NCI-H510A (cell line): ENCODE measurements around the gene MYLK2.
"Not testable (repeated sequence)": the region's sequence is repeated elsewhere in the genome, so short reads cannot be mapped to it uniquely, and the experiment has no call there.

Source experiments
- DNase-seq: peaks from one replicate; lab custom pipeline; 2025; lab: John Stamatoyannopoulos, UW

Gene MYLK2

DNA sequence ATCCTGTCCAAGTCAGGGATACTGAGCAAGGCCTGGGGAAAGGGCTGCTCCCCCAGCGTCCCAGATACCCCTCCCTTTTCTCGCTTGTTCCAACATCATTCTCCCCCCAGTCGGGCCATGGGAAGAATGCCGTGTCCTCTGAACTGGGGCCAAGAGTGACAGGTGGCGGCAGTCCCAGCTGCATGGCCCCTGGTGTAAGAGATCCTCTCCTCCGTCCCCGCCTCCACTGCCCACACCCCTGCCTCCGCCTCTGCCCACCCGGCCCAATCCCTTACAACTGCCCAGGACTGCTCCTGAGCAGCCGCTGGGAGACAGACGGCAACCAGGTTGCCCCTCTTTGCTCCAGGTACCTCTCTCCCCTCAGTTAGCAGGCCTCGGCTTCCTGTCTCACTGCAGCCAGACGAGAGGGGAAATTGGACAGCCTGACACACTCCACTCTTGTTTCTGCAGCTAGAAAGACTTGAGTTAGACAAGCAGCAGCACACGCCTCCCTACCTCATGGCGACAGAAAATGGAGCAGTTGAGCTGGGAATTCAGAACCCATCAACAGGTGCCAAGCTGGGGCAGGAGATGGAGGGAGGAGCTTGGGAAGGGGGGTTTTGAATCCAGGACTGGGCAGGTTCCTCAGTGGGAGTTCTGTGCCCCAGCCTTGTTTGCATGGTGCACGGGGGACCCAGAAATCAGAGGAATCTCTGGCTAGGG, at the start of gene MYLK2:
TSS of gene MYLK2 (plus strand) at position 274 of the 702 bp plus-strand sequence. CDS start at position 499, 225 bp downstream.
- DNase-seq, result no peak

DNA sequence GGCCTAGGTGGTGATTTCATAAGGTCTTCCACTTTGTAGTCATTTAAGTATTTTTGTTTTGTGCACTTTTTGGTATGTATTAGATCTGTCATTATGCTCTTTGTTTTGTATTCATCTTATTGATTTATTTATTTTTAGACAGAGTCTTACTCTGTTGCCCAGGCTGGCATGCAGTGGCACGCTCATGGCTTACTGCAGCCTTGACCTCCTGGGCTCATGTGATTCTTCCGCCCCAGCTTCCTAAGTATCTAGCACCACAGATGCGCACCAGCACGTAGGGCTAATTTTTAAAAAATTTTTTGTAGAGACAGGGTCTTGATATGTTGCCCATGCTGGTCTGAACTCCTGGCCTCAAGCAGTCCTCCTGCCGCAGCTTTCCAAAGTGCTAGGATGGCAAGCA, 49.5 kb upstream of the MYLK2 start:
- no peak for DNase-seq

DNA sequence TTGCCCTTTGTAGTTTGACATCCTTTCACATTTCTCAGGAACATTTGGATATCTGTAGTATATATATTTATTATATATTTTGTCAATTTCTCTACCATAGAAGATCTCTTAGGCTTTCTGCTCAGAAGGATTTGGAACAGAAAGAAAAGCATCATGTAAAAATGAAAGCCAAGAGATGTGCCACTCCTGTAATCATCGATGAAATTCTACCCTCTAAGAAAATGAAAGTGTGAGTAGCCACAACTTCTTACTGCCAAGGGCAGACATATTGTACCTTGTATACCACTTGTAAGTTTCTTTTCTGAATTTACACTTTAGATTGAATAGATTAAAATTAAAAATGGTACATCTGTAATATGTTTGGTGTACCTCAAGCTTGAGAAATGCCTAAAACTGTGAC, 48.9 kb upstream of the MYLK2 start:
- no peak for DNase-seq

DNA sequence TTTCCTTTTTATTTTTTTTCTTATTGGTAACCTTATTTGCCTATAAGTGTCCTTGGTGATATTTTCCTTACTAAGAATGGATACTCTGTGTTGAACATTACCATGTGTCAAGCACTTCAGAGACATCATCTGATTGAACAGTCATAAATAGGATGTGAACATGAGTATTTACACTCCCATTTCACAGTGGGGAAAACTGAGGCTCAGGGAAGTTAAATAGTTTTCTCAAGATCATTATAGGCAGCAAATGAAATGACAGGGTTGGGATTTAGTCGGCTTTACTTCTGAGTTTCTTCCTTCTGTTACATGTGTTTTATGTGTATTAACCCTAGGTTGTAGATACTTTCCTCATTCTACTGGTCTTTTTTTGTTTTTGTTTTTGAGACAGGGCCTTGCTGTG, 44.7 kb upstream of the MYLK2 start:
- no peak for DNase-seq

DNA sequence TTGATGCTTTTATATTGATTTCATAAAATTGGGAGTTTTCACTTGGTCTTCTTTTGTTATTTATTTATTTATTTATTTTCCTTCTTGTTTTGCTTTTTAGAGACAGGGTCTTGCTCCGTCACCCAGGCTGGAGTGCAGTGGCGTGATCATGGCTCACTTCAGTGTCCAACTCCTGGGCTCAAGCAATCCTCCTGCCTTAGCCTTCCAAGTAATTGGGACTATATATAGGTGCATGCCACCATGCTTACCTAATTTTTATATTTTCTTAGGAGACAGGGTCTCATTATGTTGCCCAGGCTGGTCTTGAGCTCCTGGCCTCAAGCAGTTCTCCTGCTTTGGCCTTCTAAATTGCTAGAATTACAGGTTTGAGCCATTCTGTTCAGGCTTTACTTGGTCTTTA, 38.3 kb upstream of the MYLK2 start:
- no peak for DNase-seq

DNA sequence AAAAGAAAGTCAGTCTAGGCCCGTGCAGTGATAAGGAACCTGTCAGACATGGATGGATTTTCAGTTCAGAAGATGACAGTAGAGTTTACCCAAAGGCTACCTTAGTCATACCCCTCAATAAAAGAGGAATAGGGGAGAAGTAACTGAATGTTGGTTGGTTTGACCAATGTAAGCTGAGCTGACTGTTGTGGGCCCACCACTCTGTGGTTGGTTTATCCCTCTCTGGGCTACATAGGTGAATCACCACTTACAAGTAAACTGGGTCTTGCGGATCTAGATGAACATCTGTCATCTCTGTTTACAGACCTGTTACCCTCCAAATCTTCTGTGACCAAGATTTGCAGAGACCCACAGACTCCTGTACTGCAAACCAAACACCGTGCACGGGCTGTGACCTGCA, 37.2 kb upstream of the MYLK2 start:
- no peak for DNase-seq

DNA sequence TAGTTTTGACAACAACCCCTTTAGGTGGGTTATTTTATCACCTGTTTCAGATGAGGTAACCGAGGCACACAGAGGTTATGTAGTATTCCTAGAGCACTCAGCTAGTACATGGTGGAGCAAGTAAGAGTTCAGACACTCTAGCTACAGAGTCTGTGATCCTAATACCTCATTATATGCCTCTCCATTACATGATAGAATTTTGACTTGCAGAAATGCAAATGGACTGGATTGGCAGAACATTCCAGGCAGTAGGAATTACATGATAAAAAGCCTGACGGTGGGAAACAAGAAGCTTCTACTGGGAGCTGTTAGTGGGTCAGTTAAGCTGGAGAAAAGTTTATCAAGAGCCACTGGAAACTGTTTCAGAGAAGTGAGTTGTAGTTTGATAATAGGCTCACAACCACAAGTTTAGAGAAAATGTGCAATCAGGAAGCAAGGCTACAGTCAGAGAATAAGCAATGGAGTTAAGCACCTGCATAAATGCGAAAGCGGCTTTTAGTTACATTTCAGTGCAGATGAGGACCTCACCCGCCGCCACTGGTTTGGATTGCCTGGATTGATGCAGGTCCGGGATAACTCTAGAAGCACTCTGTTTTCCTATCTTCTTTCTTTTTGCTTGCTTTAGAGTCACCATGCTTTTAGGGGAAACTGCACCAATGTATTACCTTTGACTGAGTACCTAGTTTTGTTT, 34.7 kb upstream of the MYLK2 start:
- no peak for DNase-seq

DNA sequence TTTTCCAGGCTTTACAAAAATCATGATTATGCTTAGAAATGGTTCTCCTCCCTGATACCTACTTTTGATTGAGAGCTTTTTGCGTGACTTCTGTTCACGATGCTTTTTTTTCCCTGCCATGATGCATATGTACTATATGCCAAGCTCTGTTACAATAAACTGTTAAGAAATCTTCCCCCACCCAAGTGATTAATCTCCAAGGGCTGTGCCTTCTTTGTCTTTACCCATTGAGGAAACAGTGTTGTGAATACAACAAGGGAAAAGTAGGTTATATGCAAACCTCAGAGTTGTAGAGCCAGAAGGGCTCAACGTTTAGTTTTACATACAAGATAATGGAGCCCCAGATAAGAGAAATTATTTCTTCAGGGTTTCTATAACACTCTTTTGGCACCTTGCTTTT, 34.1 kb upstream of the MYLK2 start:
- no peak for DNase-seq

DNA sequence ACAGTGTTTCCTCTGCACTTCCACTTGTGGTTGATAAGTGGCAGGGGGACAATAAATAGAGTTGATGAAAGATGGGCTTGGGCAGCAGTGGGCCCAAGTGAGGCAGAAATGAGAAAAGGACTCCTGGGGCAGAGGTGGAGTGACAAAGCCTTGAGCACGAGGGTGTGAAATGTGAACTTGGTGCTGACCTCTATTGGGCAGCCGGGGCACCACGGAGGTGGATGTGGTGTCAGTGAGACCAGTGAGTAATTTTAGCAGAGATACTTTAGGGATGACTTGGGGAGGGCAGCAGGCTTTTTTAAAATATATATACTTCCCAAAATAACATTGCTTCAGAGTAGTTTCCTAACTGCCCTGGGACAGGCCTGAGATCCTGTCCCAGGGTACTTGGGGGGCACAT, 30.6 kb upstream of the MYLK2 start:
- no peak for DNase-seq

DNA sequence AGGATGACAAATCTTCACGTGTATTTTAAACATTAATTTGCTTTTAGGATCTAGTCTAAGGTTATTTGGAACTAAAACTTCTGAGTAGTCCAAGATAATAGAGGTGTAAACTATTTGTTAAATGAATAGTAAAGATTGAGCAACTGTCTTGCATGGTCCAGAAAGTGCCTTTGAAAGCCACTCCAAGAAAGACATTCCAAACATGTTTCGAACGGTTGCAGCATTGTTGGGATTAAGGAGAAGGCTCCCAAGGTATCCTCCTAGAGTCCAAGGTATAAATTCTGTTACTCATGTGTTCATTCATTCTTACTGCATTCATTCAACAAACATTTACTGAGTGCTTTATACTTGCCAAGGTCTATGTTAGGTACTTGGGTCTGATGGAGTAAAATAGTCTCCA, 28.8 kb upstream of the MYLK2 start:
- DNase-seq, result no peak

DNA sequence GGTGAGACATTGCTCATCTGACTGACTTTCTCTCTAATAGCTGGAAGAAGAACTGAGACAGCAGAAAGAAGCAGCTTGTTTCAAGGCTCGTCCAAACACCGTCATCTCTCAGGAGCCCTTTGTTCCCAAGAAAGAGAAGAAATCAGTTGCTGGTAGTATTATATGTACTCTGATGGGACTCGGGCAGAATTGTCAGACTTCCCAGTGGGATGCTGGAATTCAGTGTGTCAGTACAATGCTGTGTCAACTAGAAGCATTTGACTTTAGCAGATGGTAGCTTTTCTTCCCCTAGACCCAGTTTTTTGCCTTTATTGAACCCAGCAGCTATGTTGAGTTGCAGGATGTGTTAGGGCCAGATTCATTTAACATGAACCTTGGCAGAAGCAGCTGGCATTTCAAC, 21.8 kb upstream of the MYLK2 start:
- DNase-seq, result no peak

DNA sequence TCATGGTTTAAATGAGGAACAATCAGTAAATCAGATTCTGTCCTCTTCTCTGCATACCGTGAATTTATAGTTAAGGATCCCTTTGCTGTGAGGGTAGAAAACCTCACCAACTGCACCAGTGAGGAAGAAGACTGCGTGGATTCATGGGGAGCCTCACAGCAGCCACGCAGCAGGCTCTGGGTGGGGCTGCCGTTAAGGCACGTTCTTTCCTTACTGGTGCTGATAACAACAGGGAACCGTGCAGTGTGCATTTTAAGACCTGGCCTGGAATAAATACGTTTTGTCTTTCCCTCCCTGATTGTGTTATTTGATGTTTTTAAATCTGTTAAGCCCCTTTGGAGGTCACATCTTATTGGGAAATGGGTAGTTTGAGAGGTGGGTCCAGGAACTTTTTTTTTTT, 17.6 kb upstream of the MYLK2 start:
- DNase-seq, result no peak

DNA sequence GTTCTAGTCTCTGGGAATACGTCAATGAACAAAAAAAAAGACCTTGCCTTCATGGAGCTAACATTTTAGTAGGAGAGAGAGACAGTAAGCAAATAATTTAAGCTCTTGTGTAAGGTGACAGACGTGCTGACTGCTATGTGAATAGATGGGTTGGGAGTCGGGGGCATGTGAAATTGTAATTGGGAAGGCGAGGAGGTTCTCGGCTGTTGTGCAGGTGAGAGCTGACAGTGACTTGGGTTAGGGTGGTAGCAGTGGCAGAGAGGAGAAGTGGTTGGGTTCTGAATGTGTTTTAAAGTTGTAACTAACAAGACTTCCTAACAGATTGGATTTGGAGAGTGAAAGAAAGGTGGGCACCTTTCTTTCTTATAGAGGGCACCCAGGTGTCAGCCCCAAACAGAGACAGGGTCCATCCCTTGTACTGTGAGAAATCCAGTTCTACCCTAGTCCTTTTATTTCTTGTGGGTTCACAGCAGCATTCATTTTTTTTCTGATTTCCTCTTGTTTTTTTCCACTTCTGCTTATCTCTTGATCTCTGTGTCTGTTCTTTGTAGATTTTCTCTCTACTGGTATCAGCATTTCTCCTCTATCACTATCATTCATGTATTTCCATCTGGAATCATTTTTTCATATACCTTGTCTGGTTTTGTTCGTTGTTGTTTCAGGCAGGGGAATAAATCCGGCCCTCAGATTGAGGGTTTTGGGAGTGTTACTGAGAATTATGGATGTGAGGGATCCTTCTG, 15.4 kb upstream of the MYLK2 start:
- no peak for DNase-seq

DNA sequence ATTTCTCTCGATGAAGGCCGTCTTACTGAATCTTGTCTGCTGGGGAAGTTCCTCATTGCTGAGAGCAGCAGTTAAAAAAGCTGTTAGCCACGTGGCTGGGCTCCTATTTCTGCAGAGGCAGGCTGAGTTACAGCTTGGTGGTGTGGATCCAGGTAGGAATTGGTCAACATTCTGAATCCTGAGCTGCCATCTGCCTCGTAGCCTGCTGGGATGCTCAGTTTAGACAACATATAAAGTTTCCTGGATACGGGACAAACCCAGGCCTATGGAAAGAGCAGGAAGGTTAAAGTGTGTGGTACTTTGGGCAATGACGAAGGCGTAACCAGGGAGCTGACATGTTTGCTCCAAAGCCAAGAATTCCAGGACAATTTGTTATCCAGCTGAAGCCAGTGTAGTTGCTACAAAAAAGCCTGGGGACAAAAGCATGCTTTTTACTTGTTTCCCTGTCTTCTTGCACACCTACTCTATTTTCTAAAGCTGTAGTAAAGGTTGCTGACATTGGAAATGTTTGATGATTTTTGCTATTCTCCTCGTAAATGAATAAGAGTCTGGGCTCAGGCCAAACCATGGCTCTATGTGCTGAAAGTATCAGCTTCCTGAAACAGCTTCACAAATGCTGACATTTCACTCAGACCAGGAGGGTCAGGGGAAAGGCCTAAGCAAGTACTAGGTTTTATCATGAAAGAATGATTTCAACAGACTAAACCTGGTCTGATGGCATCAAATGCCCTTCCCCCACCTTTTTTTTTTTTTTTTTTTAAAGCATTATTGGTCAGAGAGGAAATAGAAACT, 12.4 kb upstream of the MYLK2 start:
- no peak for DNase-seq

DNA sequence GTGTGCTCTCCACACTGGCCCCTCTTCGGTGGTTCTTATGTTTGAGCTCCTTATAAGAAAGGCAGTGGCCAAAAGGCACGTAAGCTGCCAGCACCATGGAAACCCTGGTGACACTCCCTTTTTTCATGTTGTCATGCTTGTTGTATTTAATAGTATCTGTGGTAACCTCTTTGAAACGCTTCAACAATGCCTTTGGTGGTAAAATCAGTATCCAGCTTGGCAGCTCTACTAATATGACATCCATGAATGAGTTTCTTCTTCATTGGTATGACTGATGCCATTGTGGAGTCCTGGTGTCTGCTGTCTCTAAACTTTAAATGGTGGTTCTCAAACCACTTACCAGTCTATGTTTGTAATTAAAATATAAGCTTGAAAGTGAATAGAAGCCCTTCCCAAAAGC, 10.7 kb upstream of the MYLK2 start:
- no peak for DNase-seq

DNA sequence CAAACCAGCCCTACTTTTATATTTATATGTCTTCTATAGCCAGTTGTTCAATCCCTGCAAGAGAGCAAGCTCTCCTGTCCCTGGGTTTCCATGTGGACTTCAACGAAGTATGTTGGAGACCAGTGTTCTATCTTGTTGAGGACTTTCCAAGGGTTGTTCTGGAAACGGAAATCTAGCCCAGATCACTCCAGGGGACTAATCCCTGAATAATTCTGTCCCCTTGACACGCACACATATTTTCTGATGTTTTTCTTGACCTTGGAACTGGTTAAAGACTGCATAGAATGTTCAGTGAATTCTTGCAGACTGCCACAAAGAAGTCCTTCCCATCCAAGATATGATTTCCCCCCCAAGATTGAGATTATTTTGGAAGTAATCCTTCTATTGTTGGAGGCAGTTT, 9.5 kb upstream of the MYLK2 start:
- no peak for DNase-seq

DNA sequence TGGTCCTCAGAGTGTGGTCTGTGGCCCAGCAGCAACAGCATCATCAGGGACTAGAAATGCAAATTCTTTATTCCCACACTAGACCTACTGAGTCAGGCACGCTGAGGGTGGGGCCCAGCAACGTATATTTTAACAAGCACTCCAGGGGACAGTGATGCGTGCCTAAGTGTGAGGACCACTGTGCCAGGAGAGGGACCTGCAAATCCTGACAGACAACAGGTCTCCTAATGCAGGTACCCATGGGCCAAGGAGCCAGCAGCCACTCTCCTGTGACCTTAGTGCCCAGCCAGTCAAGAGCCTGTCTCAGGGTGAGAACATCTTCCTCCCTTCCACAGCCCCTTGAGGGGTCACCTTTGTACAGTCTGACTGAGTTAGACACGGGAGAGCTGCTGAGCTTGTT, 8.0 kb upstream of the MYLK2 start:
- DNase-seq, result no peak

DNA sequence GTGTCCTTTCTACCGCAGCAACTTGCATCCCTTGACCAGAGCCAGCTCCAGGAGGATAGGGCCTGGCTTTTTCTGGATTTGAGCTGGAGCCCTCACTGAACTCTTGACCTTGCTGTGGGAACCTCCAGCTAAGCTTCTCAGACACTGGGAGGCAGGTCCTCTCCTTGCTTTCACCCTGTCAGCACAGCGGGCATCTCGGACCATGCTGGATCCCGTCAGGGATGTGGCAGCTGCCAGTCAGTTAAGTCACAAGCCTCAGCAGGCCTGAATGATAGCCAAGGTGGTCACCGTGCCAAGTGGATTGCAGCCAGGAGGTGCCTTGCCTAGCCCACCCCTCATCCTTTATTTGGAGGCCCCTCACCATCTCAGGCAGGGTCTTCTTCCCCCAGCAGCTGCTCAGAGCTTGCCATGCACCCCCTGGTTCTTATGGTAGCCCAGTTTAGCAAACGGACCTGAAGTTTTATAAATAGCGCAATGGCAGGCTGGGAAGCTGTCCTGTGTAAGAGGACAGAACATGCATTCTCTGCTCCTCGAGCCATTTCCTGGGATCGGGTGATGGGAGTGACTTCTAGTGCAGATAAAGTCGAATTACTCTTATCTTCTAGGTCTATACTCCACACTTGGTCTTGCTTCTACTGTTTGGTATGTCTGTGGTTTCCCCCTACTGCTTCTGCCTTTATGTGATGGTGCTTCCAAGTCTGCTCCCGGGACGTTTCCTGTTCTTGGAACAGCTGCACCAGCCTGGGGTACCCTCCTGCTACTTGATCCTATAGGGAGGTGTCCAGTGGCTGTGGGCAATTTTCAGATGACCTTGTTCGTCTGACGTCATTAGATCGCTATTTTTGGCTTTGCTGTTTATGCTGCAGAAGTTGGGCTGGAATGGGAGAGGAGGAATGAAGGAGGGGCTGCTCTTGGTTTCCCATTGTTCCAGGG, 7.1 kb upstream of the MYLK2 start:
- DNase-seq, result no peak

DNA sequence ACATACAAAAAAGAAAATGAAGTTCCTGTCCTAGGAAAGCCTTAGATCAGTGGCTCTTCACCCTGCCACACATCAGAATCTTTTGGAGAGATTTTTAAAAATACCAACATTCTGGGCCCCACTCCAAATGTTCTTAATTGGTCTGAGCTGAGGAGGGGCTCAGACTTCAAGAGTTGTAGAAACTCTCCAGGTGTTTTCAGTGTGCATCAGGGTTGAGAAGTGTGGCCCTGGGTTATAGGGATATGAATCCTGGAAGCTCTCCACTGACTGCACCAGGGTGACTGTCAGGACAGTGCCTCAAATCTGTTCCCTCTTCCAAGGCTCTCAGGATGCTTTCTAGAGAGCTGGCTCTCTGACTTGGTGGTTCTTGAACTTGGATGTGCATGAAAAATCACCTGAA, 5.5 kb upstream of the MYLK2 start:
- DNase-seq, result no peak

DNA sequence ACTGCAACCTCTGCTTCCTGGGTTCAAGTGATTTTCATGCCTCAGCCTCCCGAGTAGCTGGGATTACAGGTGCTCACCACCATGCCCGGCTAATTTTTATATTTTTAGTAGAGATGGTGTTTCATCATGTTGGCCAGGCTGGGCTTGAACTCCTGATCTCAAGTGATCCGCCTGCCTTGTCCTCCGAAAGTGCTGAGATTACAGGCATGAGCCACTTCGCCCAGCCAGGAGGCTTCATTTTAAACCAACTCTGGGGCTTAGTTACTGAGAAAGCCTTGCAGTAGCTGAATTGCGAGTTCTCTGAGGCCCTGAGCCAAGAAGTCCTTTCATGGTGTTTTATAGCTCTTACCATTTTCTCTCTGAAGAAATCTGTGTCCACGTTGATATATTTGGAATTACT, 5.0 kb upstream of the MYLK2 start:
- not testable (repeated sequence) for DNase-seq
